Neural progenitor cell (in vitro differentiated cells): ENCODE data around the gene NTM.

Experiments used
- CTCF ChIP-seq: fragments of 200-600 bp; sonication (generic); IDR thresholded peaks from 2 replicates; pipeline ENCODE4 v1.5.1; 2017; ENCODE audit warnings: antibody characterized with exemption, mild to moderate bottlenecking
- EZH2 ChIP-seq: fragments of 200-600 bp; sonication (generic); IDR thresholded peaks from 2 replicates; pipeline ENCODE4 v1.6.1; 2017; ENCODE audit warnings: antibody characterized with exemption, mild to moderate bottlenecking, moderate library complexity

- no peak for TF ChIP-seq CTCF
- TF ChIP-seq EZH2, result no peak
These were observed 426.1 kb downstream of the NTM start for GRCh38 chr11:131796541-131796940.
